ENCODE data around the gene DACT2. TPM values are rescaled to one million over a fixed set of nuclear protein-coding genes. Genes with fewer than 3 reads are reported as not detected.

DACT2 gene
- total and polyA plus RNA-seq, 10 of the 15 experiments (the other 5 are each of a cell fraction or from before 2014, with no cell fraction given) = not detected

- Histone ChIP-seq H2AFZ (ENCODE audit: control insufficient read depth, low read depth, low read length) (no peak overlapping the region), H3K27ac (ENCODE audit: control insufficient read depth, insufficient read depth) (no peak overlapping the region), H3K27me3 (replicated peaks in 1 of 2; ENCODE audit: control insufficient read depth in 2 of 2, insufficient read depth in 2 of 2, low read length in 1 of 2) (no peaks in the 10 kb centered on the region), H3K36me3 (ENCODE audit: control insufficient read depth in 2 of 2, insufficient read depth in 2 of 2, low read length in 1 of 2) (no peaks in the 10 kb centered on the region), H4K20me1 (ENCODE audit: control insufficient read depth, insufficient read depth) (no peaks in the 10 kb centered on the region), H3K9me3 (replicated peaks; ENCODE audit: control insufficient read depth, insufficient read depth, low read length) (no peaks in the 10 kb centered on the region; the same call in 2 of the 3 replicates), H3K4me2 (ENCODE audit: control insufficient read depth, insufficient read depth) (no peak overlapping the region), H3K79me2 (ENCODE audit: control insufficient read depth, insufficient read depth, low read length) (no peaks in the 10 kb centered on the region), H3K4me3 (no peak overlapping the region), H3K9ac (ENCODE audit: control insufficient read depth, insufficient read depth, low read length) (no peak overlapping the region), H3K4me1 (ENCODE audit: control insufficient read depth, insufficient read depth, low read length) (no peaks in the 10 kb centered on the region)
- ChIA-PET POLR2A (no interaction called here), RAD21 (ENCODE audit: unreplicated experiment) (no interaction called here), SMC1A (ENCODE audit: uncharacterized antibody, unreplicated experiment) (no interaction called here), CTCF (no interaction called here)
- DNase-seq (ENCODE audit: low read depth, low spot score) = no peak
- ATAC-seq = no peak
- intact Hi-C loops (cut with micrococcal nuclease; ENCODE audit: unreplicated experiment) (no loop called here), in situ Hi-C loops (cut with MboI) (no loop called here)
- 19% methylated on average over 13 of the region's 13 CpGs for WGBS (ENCODE audit: insufficient coverage, insufficient replicate concordance, low lambda C conversion rate, missing lambda C conversion rate)
- no TSS peak for BruUV-seq (replicated peaks)
- FAIRE-seq = no peak
- no peak for TF ChIP-seq SMAD5 (IDR thresholded peaks at IDR 0.05; ENCODE audit: low read depth)
- TF ChIP-seq TBL1XR1 (IDR thresholded peaks at IDR 0.05; ENCODE audit: low read depth, low read length) = no peak
- no peak for TF ChIP-seq KLF5 (IDR thresholded peaks at IDR 0.05; ENCODE audit: partially characterized antibody)
- TF ChIP-seq ZNF592 (IDR thresholded peaks at IDR 0.05) = no peak
- no peak for TF ChIP-seq NFYA (IDR thresholded peaks at IDR 0.05; ENCODE audit: borderline replicate concordance, low read depth, low read length)
- no peak for TF ChIP-seq SPI1 (IDR thresholded peaks at IDR 0.05; ENCODE audit: borderline replicate concordance, insufficient read depth, low read depth, low read length)
- no peak for TF ChIP-seq ZSCAN29 (IDR thresholded peaks at IDR 0.05)
- no peak for TF ChIP-seq FOXM1 (IDR thresholded peaks at IDR 0.05; ENCODE audit: low read depth, low read length)
- no peak for TF ChIP-seq ZNF207 (IDR thresholded peaks at IDR 0.05; ENCODE audit: borderline replicate concordance)
- no peak for TF ChIP-seq CEBPZ (IDR thresholded peaks at IDR 0.05; ENCODE audit: low read depth, low read length)
- no peak for TF ChIP-seq CBX3 (IDR thresholded peaks at IDR 0.05; ENCODE audit: borderline replicate concordance, low read depth)
- TF ChIP-seq ELK1 (IDR thresholded peaks at IDR 0.05; ENCODE audit: low read depth, low read length) = no peak
- TF ChIP-seq MTA3 (IDR thresholded peaks at IDR 0.05; ENCODE audit: borderline replicate concordance, low read length) = no peak
- TF ChIP-seq, protein P1, sequence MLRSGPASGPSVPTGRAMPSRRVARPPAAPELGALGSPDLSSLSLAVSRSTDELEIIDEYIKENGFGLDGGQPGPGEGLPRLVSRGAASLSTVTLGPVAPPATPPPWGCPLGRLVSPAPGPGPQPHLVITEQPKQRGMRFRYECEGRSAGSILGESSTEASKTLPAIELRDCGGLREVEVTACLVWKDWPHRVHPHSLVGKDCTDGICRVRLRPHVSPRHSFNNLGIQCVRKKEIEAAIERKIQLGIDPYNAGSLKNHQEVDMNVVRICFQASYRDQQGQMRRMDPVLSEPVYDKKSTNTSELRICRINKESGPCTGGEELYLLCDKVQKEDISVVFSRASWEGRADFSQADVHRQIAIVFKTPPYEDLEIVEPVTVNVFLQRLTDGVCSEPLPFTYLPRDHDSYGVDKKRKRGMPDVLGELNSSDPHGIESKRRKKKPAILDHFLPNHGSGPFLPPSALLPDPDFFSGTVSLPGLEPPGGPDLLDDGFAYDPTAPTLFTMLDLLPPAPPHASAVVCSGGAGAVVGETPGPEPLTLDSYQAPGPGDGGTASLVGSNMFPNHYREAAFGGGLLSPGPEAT (IDR thresholded peaks at IDR 0.05; ENCODE audit: low read depth) = no peak
- no peak for TF ChIP-seq KDM1A (IDR thresholded peaks at IDR 0.05; ENCODE audit: borderline replicate concordance)
- no peak for TF ChIP-seq YY1 (IDR thresholded peaks at IDR 0.05; ENCODE audit: low read depth, low read length)
These were observed 38.7 kb downstream of the DACT2 start for GRCh38 chr6:168280899-168281245.
